Measurements from ENCODE around the gene FAS.

DNA sequence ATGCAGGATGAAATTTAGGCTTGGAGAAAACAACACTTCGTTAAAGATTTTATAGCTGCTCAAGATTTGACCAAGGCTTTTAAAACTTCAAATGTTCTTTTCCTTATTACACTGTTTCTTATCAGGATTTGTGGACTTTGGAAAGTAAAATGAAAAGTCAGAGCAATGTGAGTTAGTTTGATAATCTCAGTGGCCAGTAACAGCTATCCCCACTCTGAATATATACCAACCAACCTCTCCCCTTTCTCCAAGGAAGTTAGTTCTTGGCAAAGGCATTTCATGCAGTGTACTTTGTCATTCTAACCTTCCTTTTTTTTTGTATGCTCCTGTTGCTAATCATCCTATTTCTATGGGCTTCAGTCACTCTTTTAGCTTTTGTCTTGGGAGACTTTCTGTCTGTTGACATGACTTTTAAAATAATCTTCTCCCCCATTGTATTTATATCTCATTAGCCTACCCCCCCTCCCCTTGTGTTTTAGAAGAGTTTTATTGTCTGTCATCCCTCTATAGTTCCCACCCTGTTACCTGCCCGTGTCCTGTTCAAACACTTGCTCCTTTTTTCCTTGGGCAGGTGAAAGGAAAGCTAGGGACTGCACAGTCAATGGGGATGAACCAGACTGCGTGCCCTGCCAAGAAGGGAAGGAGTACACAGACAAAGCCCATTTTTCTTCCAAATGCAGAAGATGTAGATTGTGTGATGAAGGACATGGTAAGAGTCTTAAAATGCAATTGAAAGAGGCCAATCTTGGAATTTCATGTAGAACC is 16.7 kb downstream of the FAS start:
- TF ChIP-seq HNF4A (conservative IDR thresholded peaks at IDR 0.05) (no peak), SP1 (IDR thresholded peaks at IDR 0.05) (no peak), JUND (IDR thresholded peaks at IDR 0.05) (no peak), NR2F2 (IDR thresholded peaks at IDR 0.05) (no peak)
- TF ChIP-seq, protein P1, sequence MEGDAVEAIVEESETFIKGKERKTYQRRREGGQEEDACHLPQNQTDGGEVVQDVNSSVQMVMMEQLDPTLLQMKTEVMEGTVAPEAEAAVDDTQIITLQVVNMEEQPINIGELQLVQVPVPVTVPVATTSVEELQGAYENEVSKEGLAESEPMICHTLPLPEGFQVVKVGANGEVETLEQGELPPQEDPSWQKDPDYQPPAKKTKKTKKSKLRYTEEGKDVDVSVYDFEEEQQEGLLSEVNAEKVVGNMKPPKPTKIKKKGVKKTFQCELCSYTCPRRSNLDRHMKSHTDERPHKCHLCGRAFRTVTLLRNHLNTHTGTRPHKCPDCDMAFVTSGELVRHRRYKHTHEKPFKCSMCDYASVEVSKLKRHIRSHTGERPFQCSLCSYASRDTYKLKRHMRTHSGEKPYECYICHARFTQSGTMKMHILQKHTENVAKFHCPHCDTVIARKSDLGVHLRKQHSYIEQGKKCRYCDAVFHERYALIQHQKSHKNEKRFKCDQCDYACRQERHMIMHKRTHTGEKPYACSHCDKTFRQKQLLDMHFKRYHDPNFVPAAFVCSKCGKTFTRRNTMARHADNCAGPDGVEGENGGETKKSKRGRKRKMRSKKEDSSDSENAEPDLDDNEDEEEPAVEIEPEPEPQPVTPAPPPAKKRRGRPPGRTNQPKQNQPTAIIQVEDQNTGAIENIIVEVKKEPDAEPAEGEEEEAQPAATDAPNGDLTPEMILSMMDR (IDR thresholded peaks at IDR 0.05; ENCODE audit: low read depth, low read length, missing input control) = no peak
- TF ChIP-seq, protein P2, sequence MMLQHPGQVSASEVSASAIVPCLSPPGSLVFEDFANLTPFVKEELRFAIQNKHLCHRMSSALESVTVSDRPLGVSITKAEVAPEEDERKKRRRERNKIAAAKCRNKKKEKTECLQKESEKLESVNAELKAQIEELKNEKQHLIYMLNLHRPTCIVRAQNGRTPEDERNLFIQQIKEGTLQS (IDR thresholded peaks at IDR 0.05) = no peak
- TF ChIP-seq, protein P3, sequence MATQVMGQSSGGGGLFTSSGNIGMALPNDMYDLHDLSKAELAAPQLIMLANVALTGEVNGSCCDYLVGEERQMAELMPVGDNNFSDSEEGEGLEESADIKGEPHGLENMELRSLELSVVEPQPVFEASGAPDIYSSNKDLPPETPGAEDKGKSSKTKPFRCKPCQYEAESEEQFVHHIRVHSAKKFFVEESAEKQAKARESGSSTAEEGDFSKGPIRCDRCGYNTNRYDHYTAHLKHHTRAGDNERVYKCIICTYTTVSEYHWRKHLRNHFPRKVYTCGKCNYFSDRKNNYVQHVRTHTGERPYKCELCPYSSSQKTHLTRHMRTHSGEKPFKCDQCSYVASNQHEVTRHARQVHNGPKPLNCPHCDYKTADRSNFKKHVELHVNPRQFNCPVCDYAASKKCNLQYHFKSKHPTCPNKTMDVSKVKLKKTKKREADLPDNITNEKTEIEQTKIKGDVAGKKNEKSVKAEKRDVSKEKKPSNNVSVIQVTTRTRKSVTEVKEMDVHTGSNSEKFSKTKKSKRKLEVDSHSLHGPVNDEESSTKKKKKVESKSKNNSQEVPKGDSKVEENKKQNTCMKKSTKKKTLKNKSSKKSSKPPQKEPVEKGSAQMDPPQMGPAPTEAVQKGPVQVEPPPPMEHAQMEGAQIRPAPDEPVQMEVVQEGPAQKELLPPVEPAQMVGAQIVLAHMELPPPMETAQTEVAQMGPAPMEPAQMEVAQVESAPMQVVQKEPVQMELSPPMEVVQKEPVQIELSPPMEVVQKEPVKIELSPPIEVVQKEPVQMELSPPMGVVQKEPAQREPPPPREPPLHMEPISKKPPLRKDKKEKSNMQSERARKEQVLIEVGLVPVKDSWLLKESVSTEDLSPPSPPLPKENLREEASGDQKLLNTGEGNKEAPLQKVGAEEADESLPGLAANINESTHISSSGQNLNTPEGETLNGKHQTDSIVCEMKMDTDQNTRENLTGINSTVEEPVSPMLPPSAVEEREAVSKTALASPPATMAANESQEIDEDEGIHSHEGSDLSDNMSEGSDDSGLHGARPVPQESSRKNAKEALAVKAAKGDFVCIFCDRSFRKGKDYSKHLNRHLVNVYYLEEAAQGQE (IDR thresholded peaks at IDR 0.05) = no peak
- TF ChIP-seq, protein P4, sequence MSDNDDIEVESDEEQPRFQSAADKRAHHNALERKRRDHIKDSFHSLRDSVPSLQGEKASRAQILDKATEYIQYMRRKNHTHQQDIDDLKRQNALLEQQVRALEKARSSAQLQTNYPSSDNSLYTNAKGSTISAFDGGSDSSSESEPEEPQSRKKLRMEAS (IDR thresholded peaks at IDR 0.05) = no peak
- TF ChIP-seq, protein P5, sequence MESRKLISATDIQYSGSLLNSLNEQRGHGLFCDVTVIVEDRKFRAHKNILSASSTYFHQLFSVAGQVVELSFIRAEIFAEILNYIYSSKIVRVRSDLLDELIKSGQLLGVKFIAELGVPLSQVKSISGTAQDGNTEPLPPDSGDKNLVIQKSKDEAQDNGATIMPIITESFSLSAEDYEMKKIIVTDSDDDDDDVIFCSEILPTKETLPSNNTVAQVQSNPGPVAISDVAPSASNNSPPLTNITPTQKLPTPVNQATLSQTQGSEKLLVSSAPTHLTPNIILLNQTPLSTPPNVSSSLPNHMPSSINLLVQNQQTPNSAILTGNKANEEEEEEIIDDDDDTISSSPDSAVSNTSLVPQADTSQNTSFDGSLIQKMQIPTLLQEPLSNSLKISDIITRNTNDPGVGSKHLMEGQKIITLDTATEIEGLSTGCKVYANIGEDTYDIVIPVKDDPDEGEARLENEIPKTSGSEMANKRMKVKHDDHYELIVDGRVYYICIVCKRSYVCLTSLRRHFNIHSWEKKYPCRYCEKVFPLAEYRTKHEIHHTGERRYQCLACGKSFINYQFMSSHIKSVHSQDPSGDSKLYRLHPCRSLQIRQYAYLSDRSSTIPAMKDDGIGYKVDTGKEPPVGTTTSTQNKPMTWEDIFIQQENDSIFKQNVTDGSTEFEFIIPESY (IDR thresholded peaks at IDR 0.05) = no peak

Measured in liver (tissue), 3 donors.